ENCODE data around the gene CXCL8. TPM values are rescaled to one million over a fixed set of nuclear protein-coding genes. Genes with fewer than 3 reads are reported as not detected.

The CXCL8 gene
- total and polyA plus RNA-seq, 2 donors (not counting 3 experiments of a cell fraction or from before 2014, with no cell fraction given), result 6.4 to 12.6 TPM

DNA sequence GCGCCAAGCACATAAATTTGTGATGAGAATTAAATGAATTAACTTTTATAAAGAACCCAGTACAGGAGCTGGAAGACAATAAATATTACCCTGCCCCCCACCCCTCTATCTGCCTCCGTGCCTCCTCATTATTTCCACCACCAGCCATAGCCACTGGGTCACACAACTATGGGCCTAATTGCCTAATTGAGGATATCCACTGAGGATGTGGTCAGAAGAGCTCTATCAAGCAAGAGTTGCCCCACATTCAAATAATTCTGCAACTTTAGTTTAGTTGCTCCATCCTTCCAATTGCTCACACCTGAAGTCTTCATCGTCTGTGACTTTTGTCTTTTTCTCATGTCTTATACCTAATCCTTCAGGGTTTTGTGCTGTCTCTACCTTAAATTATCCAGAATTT, 9.5 kb upstream of the CXCL8 start:
- peaks cover 75% of the 10 kb centered on the region for H3K4me1 ChIP-seq (ENCODE audit: control insufficient read depth, extremely low read depth, insufficient read depth, low read length)
- intact Hi-C loops (cut with micrococcal nuclease) (no loop called here), dilution Hi-C loops (cut with MboI; ENCODE audit: extremely low pct_ligation_motif_present, low sequenced_read_pairs) (no loop called here)
- TF ChIP-seq, protein P1, sequence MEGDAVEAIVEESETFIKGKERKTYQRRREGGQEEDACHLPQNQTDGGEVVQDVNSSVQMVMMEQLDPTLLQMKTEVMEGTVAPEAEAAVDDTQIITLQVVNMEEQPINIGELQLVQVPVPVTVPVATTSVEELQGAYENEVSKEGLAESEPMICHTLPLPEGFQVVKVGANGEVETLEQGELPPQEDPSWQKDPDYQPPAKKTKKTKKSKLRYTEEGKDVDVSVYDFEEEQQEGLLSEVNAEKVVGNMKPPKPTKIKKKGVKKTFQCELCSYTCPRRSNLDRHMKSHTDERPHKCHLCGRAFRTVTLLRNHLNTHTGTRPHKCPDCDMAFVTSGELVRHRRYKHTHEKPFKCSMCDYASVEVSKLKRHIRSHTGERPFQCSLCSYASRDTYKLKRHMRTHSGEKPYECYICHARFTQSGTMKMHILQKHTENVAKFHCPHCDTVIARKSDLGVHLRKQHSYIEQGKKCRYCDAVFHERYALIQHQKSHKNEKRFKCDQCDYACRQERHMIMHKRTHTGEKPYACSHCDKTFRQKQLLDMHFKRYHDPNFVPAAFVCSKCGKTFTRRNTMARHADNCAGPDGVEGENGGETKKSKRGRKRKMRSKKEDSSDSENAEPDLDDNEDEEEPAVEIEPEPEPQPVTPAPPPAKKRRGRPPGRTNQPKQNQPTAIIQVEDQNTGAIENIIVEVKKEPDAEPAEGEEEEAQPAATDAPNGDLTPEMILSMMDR (IDR thresholded peaks at IDR 0.05; ENCODE audit: extremely low read depth in 1 of 2, insufficient read depth in 1 of 2, low read depth in 1 of 2, low read length in 2 of 2), result no peak
- TF ChIP-seq JUN (IDR thresholded peaks at IDR 0.05; ENCODE audit: borderline replicate concordance, insufficient read depth, insufficient read length, low read depth) (no peak), EZH2 (IDR thresholded peaks at IDR 0.05; ENCODE audit: borderline replicate concordance, low read depth, low read length, severe bottlenecking) (no peak), FOS (IDR thresholded peaks at IDR 0.05; ENCODE audit: borderline replicate concordance, insufficient read depth, low read length) (no peak), POLR2A (IDR thresholded peaks at IDR 0.05; ENCODE audit: low read depth, low read length) (no peak), POLR2AphosphoS5 (IDR thresholded peaks at IDR 0.05; ENCODE audit: insufficient read depth, low read depth, low read length) (no peak), MYC (IDR thresholded peaks at IDR 0.05; ENCODE audit: low read depth, low read length) (no peak), GATA2 (IDR thresholded peaks at IDR 0.05; ENCODE audit: insufficient read depth, insufficient read length, low read depth, low read length) (no peak)
- TF ChIP-seq, protein P2, sequence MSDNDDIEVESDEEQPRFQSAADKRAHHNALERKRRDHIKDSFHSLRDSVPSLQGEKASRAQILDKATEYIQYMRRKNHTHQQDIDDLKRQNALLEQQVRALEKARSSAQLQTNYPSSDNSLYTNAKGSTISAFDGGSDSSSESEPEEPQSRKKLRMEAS (IDR thresholded peaks at IDR 0.05; ENCODE audit: insufficient read depth, insufficient read length), result no peak
- H3K9me1 ChIP-seq (replicated peaks; ENCODE audit: control insufficient read depth, extremely low read depth, insufficient read depth, low read length), result no peaks in the 10 kb centered on the region
- no peak overlapping the region for H2AFZ ChIP-seq (ENCODE audit: low read depth, low read length)
- ChIA-PET CTCF (interaction anchor here (0.7 to 4.1 kb wide), 19 partner anchors 10 to 404 kb away, joined by 3 to 31 read pairs (median 6); partner anchors contain the start of genes CXCL3, CXCL5, CXCL6 and CXCL8), POLR2A (no interaction called here)
- no peak for DNase-seq (ENCODE audit: low read depth, low spot score)
- no peaks in the 10 kb centered on the region for H3K27me3 ChIP-seq (ENCODE audit: control insufficient read depth in 2 of 2, insufficient read depth in 2 of 2, low read length in 2 of 2)
- no peaks in the 10 kb centered on the region for H4K20me1 ChIP-seq (replicated peaks; ENCODE audit: control insufficient read depth, extremely low read depth, insufficient read depth, low read length)
- no peaks in the 10 kb centered on the region for H3K9me3 ChIP-seq (replicated peaks; ENCODE audit: control insufficient read depth, insufficient read depth, low read length)
- no peak overlapping the region for H3K4me2 ChIP-seq (ENCODE audit: insufficient read depth, low read length)
- FAIRE-seq, result no peak
- H3K27ac ChIP-seq (ENCODE audit: insufficient read depth, low read depth, low read length), result no peak overlapping the region
- no TSS peak for BruUV-seq (replicated peaks)
- H3K36me3 ChIP-seq (ENCODE audit: control insufficient read depth in 2 of 2, extremely low read depth in 1 of 2, insufficient read depth in 2 of 2, low read length in 2 of 2), result no peaks in the 10 kb centered on the region
- no peak overlapping the region for H3K4me3 ChIP-seq (replicated peaks in 1 of 3; ENCODE audit: insufficient read depth in 1 of 3, low read depth in 1 of 3, low read length in 3 of 3)
- no peaks in the 10 kb centered on the region for H3K79me2 ChIP-seq (ENCODE audit: control insufficient read depth, insufficient read depth, low read length)
- H3K9ac ChIP-seq (replicated peaks; ENCODE audit: extremely low read depth, insufficient read depth, low read length), result no peak overlapping the region
